Ovary (tissue), 9 donors: ENCODE results near the gene HOXB2. TPM values are rescaled to one million over a fixed set of nuclear protein-coding genes. Genes with fewer than 3 reads are reported as not detected.

Source experiments
- DNase-seq, 5 donors: peaks; one replicate each; pipeline ENCODE4 v3.0.0-alpha.2; 2019 to 2020
- H3K27ac ChIP-seq, 2 donors: fragments of 200-600 bp; one replicate each; pipeline versions ENCODE4 v1.5.1 to v1.8.0; 2019 to 2022
- H3K27me3 ChIP-seq: fragments of 200-600 bp; one replicate; pipeline ENCODE4 v1.8.0; 2022
- H3K36me3 ChIP-seq: fragments of 200-600 bp; sonication (generic); one replicate; pipeline ENCODE4 v1.5.1; 2019
- H3K4me1 ChIP-seq: one replicate; pipeline ENCODE4 v1.8.1; 2013; ENCODE audit warnings: mild to moderate bottlenecking, moderate library complexity; ENCODE audit not compliant: insufficient read depth
- H3K4me3 ChIP-seq: fragments of 200-600 bp; sonication (generic); one replicate; pipeline ENCODE4 v1.5.1; 2017
- H3K9me3 ChIP-seq, 2 donors: fragments of 200-600 bp in 1 of 2; sonication (generic) in 1 of 2; one replicate each; pipeline versions ENCODE4 v1.5.1 to v1.8.1; 2013 to 2019; ENCODE audit warnings: mild to moderate bottlenecking in 1 of 2, moderate library complexity in 1 of 2
- EP300 ChIP-seq: sonication (generic); formaldehyde crosslinking; IDR thresholded peaks from one replicate; pipeline ENCODE4 v1.6.1; 2017; ENCODE audit warnings: antibody characterized with exemption
- POLR2A ChIP-seq: fragments of 450-650 bp; IDR thresholded peaks from one replicate; pipeline ENCODE4 v1.6.1; 2017; ENCODE audit warnings: antibody characterized with exemption, mild to moderate bottlenecking, moderate library complexity
- WGBS, 3 donors: extraction: QIAGEN DNeasy Blood & Tissue Kit in 1 of 3; methylation state at CpG; one replicate each; pipeline versions ENCODE4 v1.1.5 to v1.1.7; 2013 to 2017; 5-methylcytosine and 5-hydroxymethylcytosine counted together
- intact Hi-C, 4 donors: fragments of 100-400 bp; cut with DNase I; formaldehyde crosslinking; loops; one replicate each; pipeline versions ENCODE4 v1.11.0 to v1.15.1; 2022 to 2023
- polyA plus RNA-seq, 2 donors: library from polyadenylated mRNA; stranded (reverse); fragments of 200-250 nt in 1 of 2; fragments of 350-450 nt in 1 of 2; fragmentation: Illumina TruSeq in 1 of 2; extraction: RNeasy Lipid Tissue Mini Kit (QIAGEN cat#74804) in 1 of 2; gene quantifications; one replicate each; pipeline ENCODE4 v1.2.3, GENCODE V29; 2013 to 2014
- total RNA-seq, 7 donors: library from RNA; depleted of rRNA in 2 of 7; stranded (reverse); fragments of >200 nt in 2 of 7; fragmentation: NEBNext Ultra II Directional in 3 of 7; extraction: Animal tissue kit (Norgen Biotek cat#: 25700) in 3 of 7; gene quantifications; one replicate each; pipeline versions ENCODE4 v1.1.0 to v1.2.4, GENCODE V29; 2016 to 2023
- TF ChIP-seq, protein P1 (sequence below), 3 donors: fragments of 450-650 bp in 2 of 3; fragments of 200-600 bp in 1 of 3; IDR thresholded peaks; one replicate each; pipeline versions ENCODE4 v1.5.1 to v1.8.0; 2016 to 2022; ENCODE audit warnings: antibody characterized with exemption in 3 of 3, mild to moderate bottlenecking in 1 of 3
- donor health status: DM: no; HTN: no; CAD: no; lungs with moderate emphysema.
- donor health status: DM: no; HTN: no; CAD: no.
- donor health status: Bipolar disorder and iron deficiency.
- donor health status: DM: yes; HTN: yes; CAD: no.
- donor health status: DM: no; HTN: no; CAD: no.
- donor health status: DM: yes; HTN: yes; CAD: no.

The HOXB2 gene
- total and polyA plus RNA-seq, 9 donors: 1.2 to 24.5 (median 7.0) TPM

DNA sequence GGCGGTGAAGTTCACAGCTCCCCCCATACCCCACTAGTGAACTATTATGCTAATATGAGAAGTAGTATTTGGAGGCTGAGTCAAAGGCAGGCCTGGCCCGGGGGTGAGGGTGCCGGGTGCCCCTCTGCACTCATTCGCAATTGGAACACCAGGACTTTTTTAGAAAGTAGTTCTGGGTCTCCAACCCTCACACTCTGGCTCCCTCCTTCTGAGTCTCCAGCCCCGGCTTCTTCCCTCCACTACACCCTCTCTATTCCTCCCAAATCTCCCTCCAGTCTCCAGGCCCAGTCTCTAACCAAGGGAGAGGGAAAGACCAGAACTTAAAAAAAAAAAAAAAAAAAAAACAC is 11.3 kb upstream of the HOXB2 start:
- Histone ChIP-seq H3K36me3 (no peaks in the 10 kb centered on the region), H3K4me3 (no peak overlapping the region), H3K27ac (no peak overlapping the region), H3K27me3 (peaks cover 3% of the 10 kb centered on the region), H3K4me1 (no peaks in the 10 kb centered on the region), H3K9me3 (no peaks in the 10 kb centered on the region)
- 71 to 83% (median 72%) methylated on average over 5 of the region's 5 CpGs for WGBS, 3 donors
- TF ChIP-seq EP300: no peak
- TF ChIP-seq, protein P1, sequence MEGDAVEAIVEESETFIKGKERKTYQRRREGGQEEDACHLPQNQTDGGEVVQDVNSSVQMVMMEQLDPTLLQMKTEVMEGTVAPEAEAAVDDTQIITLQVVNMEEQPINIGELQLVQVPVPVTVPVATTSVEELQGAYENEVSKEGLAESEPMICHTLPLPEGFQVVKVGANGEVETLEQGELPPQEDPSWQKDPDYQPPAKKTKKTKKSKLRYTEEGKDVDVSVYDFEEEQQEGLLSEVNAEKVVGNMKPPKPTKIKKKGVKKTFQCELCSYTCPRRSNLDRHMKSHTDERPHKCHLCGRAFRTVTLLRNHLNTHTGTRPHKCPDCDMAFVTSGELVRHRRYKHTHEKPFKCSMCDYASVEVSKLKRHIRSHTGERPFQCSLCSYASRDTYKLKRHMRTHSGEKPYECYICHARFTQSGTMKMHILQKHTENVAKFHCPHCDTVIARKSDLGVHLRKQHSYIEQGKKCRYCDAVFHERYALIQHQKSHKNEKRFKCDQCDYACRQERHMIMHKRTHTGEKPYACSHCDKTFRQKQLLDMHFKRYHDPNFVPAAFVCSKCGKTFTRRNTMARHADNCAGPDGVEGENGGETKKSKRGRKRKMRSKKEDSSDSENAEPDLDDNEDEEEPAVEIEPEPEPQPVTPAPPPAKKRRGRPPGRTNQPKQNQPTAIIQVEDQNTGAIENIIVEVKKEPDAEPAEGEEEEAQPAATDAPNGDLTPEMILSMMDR (IDR thresholded peaks at IDR 0.05): no peak
- TF ChIP-seq POLR2A: no peak
- DNase-seq: no peak
- intact Hi-C loops: no loop called here

DNA sequence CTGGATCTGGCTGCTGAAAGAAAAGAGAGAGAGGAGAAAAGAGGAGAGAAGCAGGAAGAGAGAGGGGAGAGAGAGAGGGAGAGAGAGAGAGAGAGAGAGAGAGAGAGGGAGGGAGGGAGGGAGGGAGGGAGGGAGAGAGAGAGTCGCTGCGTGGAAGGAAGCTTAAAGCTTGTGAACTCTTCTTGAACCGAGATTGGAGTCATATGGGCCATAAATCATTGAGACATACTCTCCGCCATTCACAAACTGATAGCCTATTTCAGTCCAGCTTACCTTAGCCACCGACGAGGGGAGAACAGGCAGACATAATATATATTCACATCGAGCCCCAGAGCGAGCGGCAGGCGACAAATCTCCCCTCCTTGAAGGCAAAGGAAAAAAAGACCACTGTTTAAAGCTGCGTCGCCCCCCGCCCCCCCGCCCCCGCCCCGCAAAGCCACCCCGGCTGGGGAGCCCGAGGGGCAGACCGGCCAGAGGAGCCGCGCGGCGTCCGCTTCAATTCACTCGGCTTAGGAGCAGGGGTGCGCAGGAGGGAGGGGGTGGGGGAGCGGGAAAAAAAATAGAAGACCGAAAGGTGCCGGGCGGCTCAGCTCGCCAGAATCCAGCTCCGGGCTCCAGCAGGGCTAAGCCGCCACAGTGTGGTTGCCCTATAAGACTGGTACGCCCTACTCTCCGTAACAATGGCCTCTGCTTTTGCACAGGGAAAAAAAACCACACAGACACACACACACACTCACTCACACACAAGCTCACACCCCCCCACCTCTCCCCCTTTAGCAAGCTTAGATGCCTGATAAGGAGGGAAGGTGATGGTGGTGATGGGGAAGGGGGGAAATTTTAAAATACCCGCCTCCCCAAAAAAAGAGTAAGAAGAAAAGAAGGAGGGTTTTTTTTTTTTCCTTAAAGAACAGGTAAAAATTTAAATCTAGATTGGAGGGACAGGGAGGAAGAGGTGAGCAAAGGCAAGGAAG is 10.6 kb upstream of the HOXB2 start:
- H3K4me1 ChIP-seq: no peaks in the 10 kb centered on the region
- TF ChIP-seq POLR2A (no peak), EP300 (no peak)
- TF ChIP-seq, protein P1 (IDR thresholded peaks at IDR 0.05): no peak
- WGBS, 3 donors: 9 to 11% (median 9%) methylated on average over 34 to 36 of the region's 36 CpGs
- intact Hi-C loops: no loop called here
- H3K36me3 ChIP-seq: no peaks in the 10 kb centered on the region
- H3K4me3 ChIP-seq: peak overlapping the region; percentile 42
- H3K27me3 ChIP-seq: peaks cover 3% of the 10 kb centered on the region
- no peak overlapping the region for H3K27ac ChIP-seq
- no peaks in the 10 kb centered on the region for H3K9me3 ChIP-seq
- DNase-seq: no peak

DNA sequence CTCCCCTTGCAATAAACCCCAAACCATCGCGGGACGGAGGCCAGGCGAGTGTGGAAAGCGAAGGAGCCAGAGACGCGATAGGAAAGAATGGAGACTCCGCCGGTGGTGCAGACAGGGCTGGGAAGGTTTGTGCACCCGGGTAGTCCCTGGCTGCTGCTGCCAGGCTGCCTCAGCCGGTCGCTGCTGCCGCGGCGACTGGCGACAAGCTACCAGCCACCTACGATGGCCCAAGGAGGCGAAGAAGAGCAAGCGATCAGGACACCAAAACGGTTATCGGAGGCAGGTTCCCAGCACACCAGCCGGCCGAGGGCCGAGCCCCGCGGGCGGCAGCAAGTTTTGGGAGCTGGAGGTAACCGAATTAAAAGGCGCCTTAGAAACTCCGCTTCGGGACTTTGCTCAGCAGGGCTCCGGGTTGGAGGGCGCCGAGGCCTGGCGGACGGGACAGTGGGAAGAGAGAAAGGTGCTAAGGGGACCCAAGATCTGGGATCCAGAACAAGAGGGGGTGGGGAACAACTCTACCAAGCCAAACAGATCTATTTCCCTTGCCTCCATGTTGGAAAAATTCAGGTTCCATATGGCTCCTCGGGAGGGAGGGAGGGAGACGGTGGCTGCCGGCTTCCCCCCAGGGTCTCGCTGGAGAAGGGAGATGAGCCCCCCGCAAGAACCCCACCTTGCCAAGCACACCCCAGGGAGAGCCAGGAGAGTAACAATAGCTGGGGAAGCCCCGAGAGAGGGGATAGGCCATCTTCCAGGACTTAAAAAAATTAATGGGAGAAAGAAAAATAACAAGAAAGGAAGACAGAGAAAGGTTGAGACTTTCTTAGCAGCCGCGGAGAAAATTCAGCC is 9.7 kb upstream of the HOXB2 start:
- TF ChIP-seq EP300 (no peak), POLR2A (no peak)
- TF ChIP-seq, protein P1 (IDR thresholded peaks at IDR 0.05): no peak
- intact Hi-C loops: no loop called here
- Histone ChIP-seq H3K27ac (no peak overlapping the region), H3K27me3 (peaks cover 3% of the 10 kb centered on the region), H3K4me3 (peak overlapping the region; percentile 23), H3K9me3 (peaks cover 0 to 4% of the 10 kb centered on the region in 2 donors), H3K36me3 (no peaks in the 10 kb centered on the region), H3K4me1 (no peaks in the 10 kb centered on the region)
- DNase-seq: no peak
- 13 to 34% (median 15%) methylated on average over 42 to 44 of the region's 44 CpGs for WGBS, 3 donors

DNA sequence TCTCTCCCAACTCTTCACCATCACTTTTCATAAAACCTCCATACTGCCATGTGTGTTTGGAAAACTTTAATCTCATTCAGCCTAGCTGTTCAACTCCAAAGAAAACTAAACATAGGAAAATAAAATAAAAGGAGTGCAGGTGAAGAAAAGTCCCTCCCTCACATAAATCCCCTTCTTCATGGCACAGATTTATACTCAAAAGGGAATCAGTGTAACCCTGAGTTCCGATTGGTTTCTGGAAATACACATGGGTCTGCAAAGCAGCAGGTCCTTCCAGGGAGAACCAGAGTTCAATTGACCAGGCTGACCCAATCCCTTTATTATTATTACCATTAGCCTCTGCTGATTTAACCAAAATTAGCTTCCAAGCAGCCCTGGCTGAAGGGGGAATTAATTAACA is 8.9 kb upstream of the HOXB2 start:
- no peak overlapping the region for H3K4me3 ChIP-seq
- peaks cover 0 to 4% of the 10 kb centered on the region in 2 donors for H3K9me3 ChIP-seq
- DNase-seq: no peak
- H3K4me1 ChIP-seq: no peaks in the 10 kb centered on the region
- peaks cover 3% of the 10 kb centered on the region for H3K27me3 ChIP-seq
- TF ChIP-seq, protein P1 (IDR thresholded peaks at IDR 0.05): no peak
- TF ChIP-seq EP300: no peak
- TF ChIP-seq POLR2A: no peak
- no peak overlapping the region for H3K27ac ChIP-seq
- intact Hi-C loops: no loop called here
- WGBS, 3 donors: 50 to 74% (median 72%) methylated on average over 1 of the region's 1 CpG
- no peaks in the 10 kb centered on the region for H3K36me3 ChIP-seq
